HepG2 (cell line): Measurements from ENCODE around the gene IFNAR1.

Experiments
- BHLHE40 ChIP-seq: IDR thresholded peaks from 2 replicates; pipeline ENCODE4 v1.6.1; 2011; ENCODE audit warnings: low read length, improper control_type of control experiment
- CTCF ChIP-seq: sonication (generic); formaldehyde crosslinking; IDR thresholded peaks from 2 replicates; pipeline ENCODE4 v1.5.0; 2020; ENCODE audit warnings: mild to moderate bottlenecking, missing genetic modification reagents, moderate library complexity
- DR1 ChIP-seq: sonication (generic); formaldehyde crosslinking; IDR thresholded peaks from 2 replicates; pipeline ENCODE4 v1.8.0; 2021; ENCODE audit warnings: mild to moderate bottlenecking, missing genetic modification reagents, inconsistent platforms
- NR1H2 ChIP-seq: sonication (generic); formaldehyde crosslinking; IDR thresholded peaks from 2 replicates; pipeline ENCODE4 v1.8.1; 2022; ENCODE audit warnings: low read depth, missing genetic modification reagents, borderline replicate concordance
- NR3C1 ChIP-seq: sonication (generic); formaldehyde crosslinking; IDR thresholded peaks from 2 replicates; pipeline ENCODE4 v1.4.0; 2020; ENCODE audit warnings: missing genetic modification reagents
- POLR2A ChIP-seq, 2 experiments: IDR thresholded peaks; 2 replicates each; pipeline ENCODE4 v1.6.1; 2011; ENCODE audit warnings: low read depth in 2 of 2, low read length in 2 of 2, mild to moderate bottlenecking in 1 of 2, moderate library complexity in 1 of 2; ENCODE audit not compliant: insufficient read depth in 1 of 2
- RFX5 ChIP-seq: IDR thresholded peaks from 2 replicates; pipeline ENCODE4 v1.6.1; 2011; ENCODE audit warnings: low read depth, low read length, improper control_type of control experiment
- TEF ChIP-seq: sonication (generic); formaldehyde crosslinking; IDR thresholded peaks from 2 replicates; pipeline ENCODE4 v1.5.0; 2020; ENCODE audit warnings: missing genetic modification reagents
- ZKSCAN5 ChIP-seq: sonication (generic); formaldehyde crosslinking; IDR thresholded peaks from 2 replicates; pipeline ENCODE4 v1.5.1; 2020; ENCODE audit warnings: mild to moderate bottlenecking, missing genetic modification reagents
- ZNF207 ChIP-seq: fragments of 450-650 bp; IDR thresholded peaks from 2 replicates; pipeline ENCODE4 v1.6.1; 2016; ENCODE audit warnings: antibody characterized with exemption, borderline replicate concordance

GRCh38 chr21:33395891-33396331 lies 71.1 kb downstream of the IFNAR1 start:
- no peak for TF ChIP-seq CTCF
- no peak for TF ChIP-seq NR1H2 (CRISPR knock-in tag)
- no peak for TF ChIP-seq NR3C1
- no peak for TF ChIP-seq RFX5
- no peak for TF ChIP-seq POLR2A (IDR thresholded peaks at IDR 0.05; ENCODE audit: insufficient read depth in 1 of 2, low read depth in 2 of 2, low read length in 2 of 2)
- no peak for TF ChIP-seq ZKSCAN5 (CRISPR knock-in tag)
- no peak for TF ChIP-seq DR1 (CRISPR knock-in tag)
- no peak for TF ChIP-seq TEF
- no peak for TF ChIP-seq BHLHE40
- TF ChIP-seq ZNF207 = no peak
